Stomach (tissue), 9 donors: ENCODE measurements around the gene MALT1. TPM values are rescaled to one million over a fixed set of nuclear protein-coding genes. Genes with fewer than 3 reads are reported as not detected.

Experiments
- DNase-seq, 2 donors: peaks; one replicate each; pipeline versions ENCODE4 v3.0.0 to v3.0.0-alpha.2; 2013 to 2019
- H3K27ac ChIP-seq, 5 donors: fragments of 200-600 bp in 4 of 5; sonication (generic) in 4 of 5; one replicate each; pipeline ENCODE4 v1.5.1; 2013 to 2019; ENCODE audit warnings: mild to moderate bottlenecking in 1 of 5, moderate library complexity in 1 of 5
- H3K27me3 ChIP-seq, 3 donors: fragments of 200-600 bp; sonication (generic); one replicate each; pipeline ENCODE4 v1.5.1; 2017 to 2019; ENCODE audit warnings: mixed run types in 1 of 3
- H3K36me3 ChIP-seq, 4 donors: fragments of 200-600 bp; sonication (generic); 1 replicate in 3 of 4; 2 replicates in 1 of 4; pipeline ENCODE4 v1.5.1; 2016 to 2019
- H3K4me1 ChIP-seq, 4 donors: fragments of 200-600 bp; sonication (generic); one replicate each; pipeline ENCODE4 v1.5.1; 2016 to 2019
- H3K4me3 ChIP-seq, 4 donors: fragments of 200-600 bp; sonication (generic) in 3 of 4; one replicate each; pipeline ENCODE4 v1.5.1; 2016 to 2019; ENCODE audit warnings: mild to moderate bottlenecking in 1 of 4
- H3K9me3 ChIP-seq, 4 donors: fragments of 200-600 bp; sonication (generic); one replicate each; pipeline ENCODE4 v1.5.1; 2016 to 2019
- EP300 ChIP-seq: sonication (generic); formaldehyde crosslinking; IDR thresholded peaks from one replicate; pipeline ENCODE4 v1.6.1; 2017; ENCODE audit warnings: antibody characterized with exemption
- POLR2A ChIP-seq, 4 donors: fragments of 450-650 bp; IDR thresholded peaks; one replicate each; pipeline ENCODE4 v1.6.1; 2016; ENCODE audit warnings: antibody characterized with exemption in 4 of 4, control low read depth in 2 of 4, mild to moderate bottlenecking in 1 of 4, moderate library complexity in 1 of 4
- POLR2AphosphoS5 ChIP-seq, 3 donors: sonication (generic); formaldehyde crosslinking; IDR thresholded peaks; one replicate each; pipeline ENCODE4 v1.6.1; 2016; ENCODE audit warnings: antibody characterized with exemption in 3 of 3
- WGBS, 5 donors: extraction: QIAGEN DNeasy Blood & Tissue Kit in 3 of 5; methylation state at CpG; one replicate each; pipeline versions ENCODE4 v1.1.5 to v1.1.7; 2013 to 2018; 5-methylcytosine and 5-hydroxymethylcytosine counted together
- intact Hi-C: fragments of 100-400 bp; cut with DNase I; formaldehyde crosslinking; loops from one replicate; pipeline ENCODE4 v1.15.1; 2023; ENCODE audit warnings: low total_unique reads
- polyA plus RNA-seq, 3 donors: library from polyadenylated mRNA; stranded (reverse); fragments of 200-250 nt; gene quantifications; one replicate each; pipeline ENCODE4 v1.2.3, GENCODE V29; 2013
- total RNA-seq, 5 donors: library from RNA; depleted of rRNA; stranded (reverse); fragments of >200 nt; gene quantifications; one replicate each; pipeline versions ENCODE4 v1.1.0 to v1.2.3, GENCODE V29; 2014 to 2016
- TF ChIP-seq, protein P1 (sequence below), 7 experiments: fragments of 450-650 bp in 4 of 7; fragments of 200-600 bp in 3 of 7; sonication (generic) in 3 of 7; IDR thresholded peaks; one replicate each; pipeline ENCODE4 v1.5.1; 2016 to 2019; ENCODE audit warnings: antibody characterized with exemption in 7 of 7, control low read depth in 2 of 7, mild to moderate bottlenecking in 1 of 7
- donor health status: healthy with polysubstance abuse.
- donor health status: Bipolar disorder and iron deficiency.
- donor health status: healthy.

MALT1 gene
- total and polyA plus RNA-seq, 8 donors: 4.9 to 85.7 (median 13.8) TPM

- intact Hi-C loops: no loop called here
- Histone ChIP-seq H3K27me3 (no peaks in the 10 kb centered on the region), H3K36me3 (no peaks in the 10 kb centered on the region), H3K9me3 (no peaks in the 10 kb centered on the region), H3K4me1 (peaks cover 0 to 11% (median 0%) of the 10 kb centered on the region in 4 donors), H3K4me3 (no peak overlapping the region), H3K27ac (no peak overlapping the region)
- TF ChIP-seq POLR2A (IDR thresholded peaks at IDR 0.05): no peak
- WGBS, 5 donors: 79 to 95% (median 84%) methylated on average over 1 of the region's 1 CpG
- no peak for DNase-seq
These were observed 125.0 kb downstream of the MALT1 start for GRCh38 chr18:58796220-58796619.

DNA sequence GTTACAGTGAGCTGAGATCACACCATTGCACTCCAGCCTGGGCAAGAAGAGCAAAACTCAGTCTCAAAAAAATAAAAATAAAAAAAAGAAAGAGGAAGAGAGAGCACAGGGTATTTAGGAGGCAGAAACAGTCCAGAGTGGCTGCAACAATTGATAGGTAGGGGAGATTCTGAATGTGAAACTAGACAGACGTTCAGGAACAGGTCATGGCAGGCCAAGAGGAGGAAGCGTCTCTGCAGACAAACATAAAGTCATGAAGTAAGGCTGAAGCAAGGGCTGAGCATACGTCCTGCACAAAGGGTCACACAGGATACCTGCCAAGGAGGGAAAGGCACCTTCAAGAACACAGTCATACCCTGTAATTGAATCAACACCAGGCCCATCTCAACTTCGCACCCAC, 129.3 kb downstream of the MALT1 start:
- no peaks in the 10 kb centered on the region for H3K4me1 ChIP-seq
- 59 to 65% (median 60%) methylated on average over 4 of the region's 4 CpGs for WGBS, 5 donors

GRCh38 chr18:58802959-58803358, 131.7 kb downstream of the MALT1 start:
- H3K4me3 ChIP-seq: no peak overlapping the region
- H3K4me1 ChIP-seq: no peaks in the 10 kb centered on the region
- no peak overlapping the region for H3K27ac ChIP-seq
- H3K36me3 ChIP-seq: no peaks in the 10 kb centered on the region
- DNase-seq: no peak
- intact Hi-C loops: no loop called here
- no peaks in the 10 kb centered on the region for H3K9me3 ChIP-seq
- H3K27me3 ChIP-seq: no peaks in the 10 kb centered on the region
- TF ChIP-seq POLR2A (IDR thresholded peaks at IDR 0.05) (no peak), POLR2AphosphoS5 (IDR thresholded peaks at IDR 0.05) (no peak)
- TF ChIP-seq, protein P1, sequence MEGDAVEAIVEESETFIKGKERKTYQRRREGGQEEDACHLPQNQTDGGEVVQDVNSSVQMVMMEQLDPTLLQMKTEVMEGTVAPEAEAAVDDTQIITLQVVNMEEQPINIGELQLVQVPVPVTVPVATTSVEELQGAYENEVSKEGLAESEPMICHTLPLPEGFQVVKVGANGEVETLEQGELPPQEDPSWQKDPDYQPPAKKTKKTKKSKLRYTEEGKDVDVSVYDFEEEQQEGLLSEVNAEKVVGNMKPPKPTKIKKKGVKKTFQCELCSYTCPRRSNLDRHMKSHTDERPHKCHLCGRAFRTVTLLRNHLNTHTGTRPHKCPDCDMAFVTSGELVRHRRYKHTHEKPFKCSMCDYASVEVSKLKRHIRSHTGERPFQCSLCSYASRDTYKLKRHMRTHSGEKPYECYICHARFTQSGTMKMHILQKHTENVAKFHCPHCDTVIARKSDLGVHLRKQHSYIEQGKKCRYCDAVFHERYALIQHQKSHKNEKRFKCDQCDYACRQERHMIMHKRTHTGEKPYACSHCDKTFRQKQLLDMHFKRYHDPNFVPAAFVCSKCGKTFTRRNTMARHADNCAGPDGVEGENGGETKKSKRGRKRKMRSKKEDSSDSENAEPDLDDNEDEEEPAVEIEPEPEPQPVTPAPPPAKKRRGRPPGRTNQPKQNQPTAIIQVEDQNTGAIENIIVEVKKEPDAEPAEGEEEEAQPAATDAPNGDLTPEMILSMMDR (IDR thresholded peaks at IDR 0.05): no peak
- 76 to 91% (median 89%) methylated on average over 5 of the region's 5 CpGs for WGBS, 5 donors

More for the DNA sequence above, 129.3 kb downstream of the MALT1 start:
- no peaks in the 10 kb centered on the region for H3K9me3 ChIP-seq
- TF ChIP-seq POLR2AphosphoS5 (IDR thresholded peaks at IDR 0.05): no peak
- TF ChIP-seq, protein P1 (IDR thresholded peaks at IDR 0.05): no peak
- no peak for TF ChIP-seq EP300
- TF ChIP-seq POLR2A (IDR thresholded peaks at IDR 0.05): no peak
- DNase-seq: no peak
- no peaks in the 10 kb centered on the region for H3K27me3 ChIP-seq
- intact Hi-C loops: no loop called here
- H3K36me3 ChIP-seq: no peaks in the 10 kb centered on the region
- no peak overlapping the region for H3K27ac ChIP-seq
- no peak overlapping the region for H3K4me3 ChIP-seq

GRCh38 chr18:58803978-58804377, 132.7 kb downstream of the MALT1 start:
- intact Hi-C loops: no loop called here
- WGBS, 5 donors: 95 to 99% (median 98%) methylated on average over 4 of the region's 4 CpGs
- no peak overlapping the region for H3K27ac ChIP-seq

More at GRCh38 chr18:58803978-58804377, 132.7 kb downstream of the MALT1 start:
- H3K4me1 ChIP-seq: no peaks in the 10 kb centered on the region
- no peaks in the 10 kb centered on the region for H3K9me3 ChIP-seq
- no peak for DNase-seq
- H3K36me3 ChIP-seq: no peaks in the 10 kb centered on the region
- H3K4me3 ChIP-seq: no peak overlapping the region
- TF ChIP-seq EP300: no peak
- TF ChIP-seq POLR2AphosphoS5 (IDR thresholded peaks at IDR 0.05): no peak
- TF ChIP-seq POLR2A (IDR thresholded peaks at IDR 0.05): no peak
- H3K27me3 ChIP-seq: no peaks in the 10 kb centered on the region

Other genes with a start within 250 kb of the MALT1 start
- 10 to 100 TPM in 3 of 5 donors, 1 to 10 TPM in 1, not detected in 1; 3.5 to 28.6 (median 17.4) TPM for gene ALPK2, start 42.4 kb upstream of the MALT1 start, total RNA-seq
- under 1 TPM in 2 of 3 donors, not detected in 1; 0.19 to 0.33 TPM for gene ALPK2, start 42.4 kb upstream of the MALT1 start, polyA plus RNA-seq
- 10 to 100 TPM in 4 of 5 donors, 1 to 10 TPM in 1; 2.9 to 53.7 (median 46.8) TPM for gene ZNF532, start 193.4 kb downstream of the MALT1 start, total RNA-seq
- 1 to 10 TPM; 9.5 to 9.6 (median 9.6) TPM for gene ZNF532, start 193.4 kb downstream of the MALT1 start, polyA plus RNA-seq